ENCODE measurements around the gene TLK1. TPM values are rescaled to one million over a fixed set of nuclear protein-coding genes. Genes with fewer than 3 reads are reported as not detected.

TLK1 gene
- total and polyA plus RNA-seq, 2 experiments from 2014 or later = 41.2 to 45.0 TPM

- Histone ChIP-seq H3K79me2 (replicated peaks; ENCODE audit: insufficient read depth) (no peaks in the 10 kb centered on the region), H3K4me3 (no peak overlapping the region), H3K27me3 (ENCODE audit: insufficient read depth) (no peaks in the 10 kb centered on the region), H3K4me1 (ENCODE audit: insufficient read depth) (peaks cover 10% of the 10 kb centered on the region), H3K36me3 (ENCODE audit: insufficient read depth) (no peaks in the 10 kb centered on the region; the same call in 1 of the 2 replicates), H3F3A (replicated peaks; ENCODE audit: low read depth) (no peaks in the 10 kb centered on the region), H3K27ac (ENCODE audit: low read depth) (no peak overlapping the region), H2AFZ (no peak overlapping the region), H3K4me2 (no peak overlapping the region), H4K20me1 (replicated peaks; ENCODE audit: insufficient read depth) (no peaks in the 10 kb centered on the region), H3K9me2 (ENCODE audit: insufficient read depth) (no peaks in the 10 kb centered on the region)
- TF ChIP-seq STAT1 (IDR thresholded peaks at IDR 0.05; ENCODE audit: unreplicated experiment) = no peak
- TF ChIP-seq EZH2phosphoT487 (IDR thresholded peaks at IDR 0.05; ENCODE audit: unreplicated experiment) = no peak
- no peak for TF ChIP-seq ZNF331 (CRISPR knock-in tag; IDR thresholded peaks at IDR 0.05; ENCODE audit: low read depth)
- no peak for TF ChIP-seq REST (IDR thresholded peaks at IDR 0.05; ENCODE audit: unreplicated experiment)
- no peak for TF ChIP-seq JUNB (IDR thresholded peaks at IDR 0.05; ENCODE audit: unreplicated experiment)
- no peak for TF ChIP-seq NANOG (IDR thresholded peaks at IDR 0.05; ENCODE audit: borderline replicate concordance)
- TF ChIP-seq POLR2AphosphoS5 (IDR thresholded peaks at IDR 0.05; ENCODE audit: low read depth) = no peak
- TF ChIP-seq EZH2 (IDR thresholded peaks at IDR 0.05; ENCODE audit: low read depth, unreplicated experiment) = no peak
- Mint-ChIP-seq H3K4me3 (no peak overlapping the region), H3K27me3 (ENCODE audit: insufficient read depth, low read depth, poor library complexity) (no peaks in the 10 kb centered on the region), H3K27ac (no peak overlapping the region), H3K4me1 (peaks cover 16% of the 10 kb centered on the region), H3K36me3 (ENCODE audit: low read depth) (peaks cover 3% of the 10 kb centered on the region; the same call in 2 of the 3 replicates), H3K9me3 (no peaks in the 10 kb centered on the region; the same call in 2 of the 3 replicates)
- ATAC-seq (no peak), DNase-seq (ENCODE audit: low spot score) (no peak)
These were observed 44.9 kb upstream of the TLK1 start for GRCh38 chr2:171205551-171205950.

GRCh38 chr2:171201767-171202166 lies 41.1 kb upstream of the TLK1 start:
- Mint-ChIP-seq H3K27ac (no peak overlapping the region), H3K4me1 (peaks cover 2% of the 10 kb centered on the region; the same call in 1 of the 3 replicates), H3K4me3 (no peak overlapping the region), H3K27me3 (ENCODE audit: insufficient read depth, low read depth, poor library complexity) (no peaks in the 10 kb centered on the region), H3K36me3 (ENCODE audit: low read depth) (peaks cover 3% of the 10 kb centered on the region; the same call in 1 of the 3 replicates), H3K9me3 (no peaks in the 10 kb centered on the region)
- Histone ChIP-seq H3K9me2 (ENCODE audit: insufficient read depth) (no peaks in the 10 kb centered on the region), H3K4me3 (no peak overlapping the region), H3K27ac (ENCODE audit: low read depth) (no peak overlapping the region), H3K79me2 (replicated peaks; ENCODE audit: insufficient read depth) (no peaks in the 10 kb centered on the region), H2AFZ (peak overlapping the region; percentile 1; the same call in 1 of the 2 replicates), H3K4me1 (ENCODE audit: insufficient read depth) (no peaks in the 10 kb centered on the region), H3F3A (replicated peaks; ENCODE audit: low read depth) (no peaks in the 10 kb centered on the region; the same call in 1 of the 2 replicates), H3K27me3 (ENCODE audit: insufficient read depth) (no peaks in the 10 kb centered on the region), H4K20me1 (replicated peaks; ENCODE audit: insufficient read depth) (no peaks in the 10 kb centered on the region), H3K4me2 (no peak overlapping the region), H3K36me3 (ENCODE audit: insufficient read depth) (no peaks in the 10 kb centered on the region)
- ATAC-seq = no peak
- DNase-seq (ENCODE audit: low spot score) = no peak
- no peak for TF ChIP-seq ZNF114 (CRISPR knock-in tag; IDR thresholded peaks at IDR 0.05)
- no peak for TF ChIP-seq REST (IDR thresholded peaks at IDR 0.05; ENCODE audit: unreplicated experiment)
- TF ChIP-seq JUNB (IDR thresholded peaks at IDR 0.05; ENCODE audit: unreplicated experiment) = no peak
- TF ChIP-seq CTCF (conservative IDR thresholded peaks at IDR 0.05; ENCODE audit: low read depth in 2 of 2) = no peak
- no peak for TF ChIP-seq CREB1 (CRISPR knock-in tag; IDR thresholded peaks at IDR 0.05; ENCODE audit: low read depth)
- no peak for TF ChIP-seq POLR2AphosphoS5 (IDR thresholded peaks at IDR 0.05; ENCODE audit: low read depth)
- TF ChIP-seq EZH2 (IDR thresholded peaks at IDR 0.05; ENCODE audit: low read depth, unreplicated experiment) = no peak
- no peak for TF ChIP-seq EZH2phosphoT487 (IDR thresholded peaks at IDR 0.05; ENCODE audit: unreplicated experiment)
- TF ChIP-seq STAT1 (IDR thresholded peaks at IDR 0.05; ENCODE audit: unreplicated experiment) = no peak
